GM18520 (cell line): ENCODE results near the gene MDGA2.

Experiments
- ATAC-seq: cut with Tn5 transposase; IDR thresholded peaks from one replicate; pipeline ENCODE4 v1.9.1; 2021; ENCODE audit not compliant: unreplicated experiment

MDGA2 gene

DNA sequence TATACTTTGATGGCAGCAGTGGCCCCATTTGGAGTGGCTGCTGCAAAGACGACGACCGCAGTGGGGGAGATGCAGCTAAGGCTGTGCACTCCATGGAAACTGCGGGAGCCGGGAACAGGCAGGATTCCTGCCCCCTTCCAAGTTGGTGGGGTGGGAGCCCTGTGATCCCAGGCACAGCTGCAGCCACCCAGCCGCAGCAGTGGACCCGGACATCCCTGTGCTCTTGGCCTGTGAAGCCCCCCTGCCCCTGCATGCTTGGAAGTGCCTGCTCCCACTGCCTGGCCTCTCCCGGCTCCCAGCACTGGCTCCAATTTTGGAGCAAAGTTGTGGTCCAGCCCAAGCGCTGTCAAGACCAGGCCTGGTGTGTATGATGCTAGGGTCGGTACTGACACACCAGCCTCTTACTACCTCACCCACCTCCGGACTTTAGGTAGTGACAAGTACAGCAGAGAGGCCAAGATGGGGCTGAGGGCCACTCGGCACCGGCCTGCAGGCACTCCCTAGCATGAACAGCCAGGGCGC, 521.1 kb downstream of the MDGA2 start:
- ATAC-seq, result no peak

DNA sequence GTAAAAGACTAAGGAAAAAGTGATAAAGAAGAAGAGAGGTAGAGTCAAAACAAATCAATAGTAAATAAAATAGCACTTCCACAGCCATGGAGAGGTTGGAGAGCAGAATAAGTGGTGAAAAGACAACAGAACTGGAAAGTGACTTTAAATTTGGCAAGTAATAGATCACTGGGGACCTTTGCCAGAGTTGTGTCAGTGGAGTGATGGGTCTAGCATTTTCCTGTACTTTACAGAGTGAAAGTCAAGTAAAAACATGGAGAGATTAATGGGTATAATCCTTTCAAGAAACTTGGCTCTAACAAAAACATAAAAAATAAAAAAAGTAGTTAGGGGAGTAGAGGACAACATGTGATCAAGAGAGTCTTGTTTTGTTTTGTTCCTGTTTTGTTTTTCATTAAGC, 521.7 kb downstream of the MDGA2 start:
- no peak for ATAC-seq

DNA sequence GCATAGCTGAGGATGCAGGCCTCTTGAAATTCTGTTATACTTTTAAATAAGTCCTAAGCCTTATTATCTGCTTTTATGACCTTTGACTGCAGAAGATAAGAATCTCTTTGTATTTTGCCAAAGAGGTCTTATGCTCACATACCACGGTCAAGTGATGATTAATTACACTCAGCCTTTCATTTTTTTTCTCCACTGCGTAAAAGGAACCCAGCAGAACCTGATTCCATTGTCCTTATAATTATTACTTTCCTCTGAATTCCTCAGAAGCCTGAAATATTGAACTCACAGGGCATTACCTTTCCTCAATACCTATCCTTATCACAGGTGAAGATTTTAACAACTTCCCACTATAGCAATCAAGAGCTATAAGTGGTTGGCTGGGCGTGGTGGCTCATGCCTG, 525.1 kb downstream of the MDGA2 start:
- ATAC-seq, result no peak

DNA sequence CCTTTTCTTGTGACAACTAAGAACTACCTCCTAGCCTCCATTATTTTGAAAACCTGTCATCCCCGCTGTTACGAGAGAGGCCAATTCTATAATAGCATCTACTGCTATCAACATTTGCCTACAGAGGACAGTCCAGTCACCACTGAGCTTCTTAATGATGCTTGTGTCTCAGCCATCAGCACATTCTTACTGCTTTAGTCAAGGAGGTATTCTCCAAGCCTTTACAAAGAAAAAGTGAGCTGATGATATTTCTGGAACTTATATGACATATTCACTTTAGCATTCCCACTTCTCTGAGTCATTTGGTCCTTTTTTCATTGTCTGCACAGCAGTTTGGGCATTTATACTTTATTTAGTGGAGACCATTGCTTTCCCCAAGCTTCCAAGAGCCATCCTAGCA, 526.1 kb downstream of the MDGA2 start:
- ATAC-seq, result no peak

DNA sequence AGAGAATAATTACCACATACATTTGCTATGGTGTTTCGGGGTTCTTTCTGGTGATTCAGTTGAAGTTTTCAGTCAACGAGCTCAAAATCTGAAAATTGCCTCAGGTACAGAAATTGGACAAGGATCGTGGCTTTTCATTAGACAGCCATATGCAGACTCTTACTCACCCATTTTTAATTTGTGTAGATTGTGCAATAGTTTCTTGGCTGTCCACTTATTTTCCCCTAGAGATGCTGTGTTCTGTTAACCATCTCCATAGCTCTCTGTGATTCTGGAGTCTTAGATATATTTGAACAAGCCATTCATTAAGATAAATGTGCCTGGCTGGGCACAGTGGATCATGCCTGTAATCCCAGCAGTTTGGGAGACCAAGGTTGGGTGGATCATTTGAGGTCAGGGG, 526.7 kb downstream of the MDGA2 start:
- no peak for ATAC-seq

DNA sequence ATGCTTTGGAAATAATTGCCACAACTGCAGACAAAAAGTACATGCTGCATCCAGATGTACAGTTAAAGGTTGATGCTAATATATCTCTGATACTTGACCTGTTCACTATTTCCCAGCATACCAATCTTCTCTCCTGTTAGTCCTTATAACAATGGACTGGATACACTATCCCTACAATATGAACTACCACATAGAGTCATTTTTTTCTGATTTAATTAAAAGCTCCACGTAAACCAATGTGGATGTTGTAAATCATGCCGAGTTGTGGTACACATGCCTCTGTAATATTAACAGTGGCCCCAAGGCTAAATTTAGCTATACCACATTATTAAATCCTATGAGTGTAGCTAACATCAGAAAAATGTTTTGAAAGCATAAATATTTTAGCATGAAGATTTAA, 554.8 kb downstream of the MDGA2 start:
- no peak for ATAC-seq

DNA sequence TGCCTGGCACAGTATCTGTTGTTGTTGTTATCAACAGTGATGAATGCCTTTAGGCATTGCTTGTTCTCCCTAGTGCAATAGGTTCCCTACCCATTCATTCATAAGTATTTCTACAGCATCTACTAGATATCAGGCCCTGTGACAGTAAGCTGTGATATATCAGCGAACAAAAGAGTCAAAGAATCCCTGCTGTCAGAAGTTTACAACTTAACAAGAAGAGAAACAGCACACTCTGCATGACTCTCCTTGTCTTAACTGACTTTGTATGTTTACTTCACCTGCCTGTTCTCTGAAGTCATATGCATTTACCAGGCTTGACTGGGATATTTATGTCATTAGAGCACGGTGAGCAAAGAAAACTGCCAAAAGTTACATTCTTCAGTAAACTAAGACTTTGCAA, 571.6 kb downstream of the MDGA2 start:
- no peak for ATAC-seq

DNA sequence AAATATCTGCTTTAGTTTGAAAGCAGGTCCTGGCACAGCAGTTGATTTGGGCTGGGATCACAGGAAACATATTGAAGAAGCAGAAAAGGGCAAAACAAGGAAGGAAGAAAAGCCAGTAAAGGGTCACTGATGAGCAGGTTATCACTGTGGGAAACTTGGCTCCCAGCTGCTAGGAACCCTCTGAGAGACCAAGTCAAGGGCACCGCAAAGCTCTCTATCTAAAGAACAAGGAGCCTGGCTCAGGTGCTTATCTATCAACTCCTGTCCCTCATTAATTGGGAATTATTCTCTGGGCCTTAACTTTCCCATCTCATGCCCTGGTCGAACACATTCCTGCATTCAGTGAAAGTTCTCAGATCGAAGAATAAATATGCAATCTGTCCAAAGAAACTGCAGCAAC, 572.9 kb downstream of the MDGA2 start:
- ATAC-seq, result no peak

DNA sequence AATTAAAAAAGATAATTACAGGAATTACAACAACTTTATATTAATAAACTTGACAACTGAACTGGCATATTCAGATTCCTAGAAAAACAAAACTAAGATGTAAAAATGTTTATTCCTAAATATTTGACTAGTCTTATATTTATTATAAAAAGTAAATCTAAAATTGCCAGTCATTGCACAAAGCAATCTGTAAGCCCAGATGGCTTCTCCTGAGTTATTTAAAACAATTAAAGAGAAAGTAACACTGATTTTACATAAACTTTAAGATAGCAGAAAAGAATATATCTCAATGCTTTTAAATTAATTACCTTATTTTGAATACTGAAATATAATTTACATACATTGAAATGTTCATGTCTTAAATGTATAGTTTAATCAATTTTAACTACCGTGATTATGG, 589.7 kb downstream of the MDGA2 start:
- ATAC-seq, result no peak

DNA sequence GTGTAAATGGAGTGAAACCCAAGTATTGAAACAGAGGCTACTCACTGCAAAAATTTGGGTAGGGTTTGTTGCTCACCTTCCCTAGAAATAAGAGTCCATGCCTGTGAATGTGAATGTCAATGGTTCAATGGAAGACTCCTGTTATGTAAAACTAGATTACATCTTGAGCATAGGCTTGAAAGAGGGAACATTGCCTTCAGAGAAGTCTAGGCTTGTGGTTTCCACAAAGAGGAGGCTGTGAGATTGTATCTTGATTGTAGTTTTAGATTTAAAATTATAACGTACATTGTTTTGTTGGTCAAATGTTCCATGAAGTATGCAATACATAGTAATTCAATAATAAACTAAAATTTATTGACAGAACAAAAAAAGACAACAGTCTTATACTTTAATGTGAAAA, 610.1 kb downstream of the MDGA2 start:
- ATAC-seq, result no peak

DNA sequence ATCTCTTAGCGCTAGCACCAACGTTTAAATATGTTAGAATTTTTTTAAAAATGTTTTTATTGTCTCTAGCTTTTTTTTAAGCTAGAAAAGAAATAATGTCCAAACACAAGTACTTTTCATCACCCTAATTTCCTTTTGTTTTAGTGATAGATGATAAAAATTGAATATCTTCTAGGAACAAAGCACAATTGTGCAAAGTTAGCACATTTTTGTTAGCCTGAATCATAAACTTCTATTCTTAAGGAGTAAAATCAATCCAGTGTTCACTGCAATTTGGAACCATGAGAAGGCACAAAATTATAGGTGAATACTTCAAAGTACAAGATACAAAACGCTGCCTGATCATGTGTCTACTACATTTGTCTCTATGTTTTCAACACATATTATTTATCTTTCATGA, 615.4 kb downstream of the MDGA2 start:
- no peak for ATAC-seq

DNA sequence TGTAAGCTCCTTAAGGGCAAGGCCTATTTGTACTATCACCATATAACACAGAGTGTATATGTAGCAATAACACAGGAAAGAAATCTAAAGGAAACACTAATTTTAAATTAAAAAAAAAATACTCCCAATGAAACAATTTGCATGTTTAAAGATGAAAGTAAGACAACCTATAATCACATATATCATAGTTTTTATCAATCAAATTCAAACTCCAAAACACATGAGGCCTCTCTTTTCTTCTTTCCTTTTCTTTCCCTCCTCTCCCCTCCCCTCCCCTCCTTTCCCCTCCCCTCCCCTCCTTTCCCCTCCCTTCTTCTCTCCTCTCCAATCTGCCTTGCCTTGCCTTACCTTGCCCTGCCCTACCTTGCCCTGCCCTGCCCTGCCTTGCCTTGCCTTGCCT, 618.0 kb downstream of the MDGA2 start:
- ATAC-seq, result no peak

DNA sequence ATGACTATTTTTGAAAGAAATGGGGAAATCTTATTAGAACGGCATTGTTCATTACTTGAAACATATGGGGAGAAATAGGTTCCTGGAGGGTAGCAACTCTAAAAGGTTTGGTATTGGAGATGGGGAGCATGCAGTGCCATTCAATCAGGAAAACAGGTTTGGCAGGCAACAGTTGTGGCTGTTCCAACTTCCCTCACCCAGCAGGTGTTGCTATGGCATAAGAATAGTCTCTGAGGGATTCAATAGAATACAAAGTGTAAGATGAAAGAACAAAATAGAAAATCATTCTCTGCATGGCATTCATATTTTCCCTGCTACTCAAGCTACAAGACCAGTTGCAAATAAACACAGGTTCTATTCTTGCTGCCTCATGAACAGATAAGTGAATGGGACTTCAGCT, 630.6 kb downstream of the MDGA2 start:
- ATAC-seq, result no peak

DNA sequence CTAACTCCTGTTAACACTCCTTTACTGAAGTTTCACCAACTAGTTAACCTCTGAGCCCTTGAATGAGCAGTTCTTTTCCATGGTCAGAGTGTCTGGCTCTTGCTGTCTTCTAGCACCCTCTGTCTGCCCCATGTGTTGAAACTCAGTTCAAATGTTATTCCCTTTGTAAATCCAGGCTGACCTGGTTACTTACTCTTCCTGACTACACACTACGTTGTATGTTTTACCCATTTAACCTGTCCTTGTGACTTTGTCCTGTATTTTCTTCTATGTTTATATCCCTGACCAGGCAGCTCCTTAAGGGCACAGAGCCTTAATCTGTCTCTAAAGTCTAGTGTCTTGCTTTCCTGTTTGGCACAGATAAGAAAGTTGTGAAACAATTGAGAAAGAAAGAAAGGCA, 634.9 kb downstream of the MDGA2 start:
- no peak for ATAC-seq

DNA sequence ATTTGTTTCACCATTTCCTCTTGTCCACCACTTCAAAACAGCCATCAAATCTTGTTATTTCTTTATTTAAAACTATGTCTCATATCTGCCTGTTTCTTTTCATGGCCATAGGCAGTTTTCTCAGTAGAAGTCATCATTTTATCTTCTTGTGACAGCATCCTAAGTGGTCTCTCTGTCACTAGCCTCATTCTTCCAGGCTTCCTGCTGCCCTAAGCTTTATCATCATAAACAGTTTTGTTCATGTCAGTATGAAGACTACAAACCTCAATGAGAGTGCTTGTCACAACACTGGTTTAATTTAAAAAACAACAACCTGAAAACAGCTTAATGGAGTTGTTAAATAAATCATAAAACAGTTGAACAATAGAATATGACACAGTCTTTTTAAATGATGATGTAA, 636.1 kb downstream of the MDGA2 start:
- ATAC-seq, result no peak

DNA sequence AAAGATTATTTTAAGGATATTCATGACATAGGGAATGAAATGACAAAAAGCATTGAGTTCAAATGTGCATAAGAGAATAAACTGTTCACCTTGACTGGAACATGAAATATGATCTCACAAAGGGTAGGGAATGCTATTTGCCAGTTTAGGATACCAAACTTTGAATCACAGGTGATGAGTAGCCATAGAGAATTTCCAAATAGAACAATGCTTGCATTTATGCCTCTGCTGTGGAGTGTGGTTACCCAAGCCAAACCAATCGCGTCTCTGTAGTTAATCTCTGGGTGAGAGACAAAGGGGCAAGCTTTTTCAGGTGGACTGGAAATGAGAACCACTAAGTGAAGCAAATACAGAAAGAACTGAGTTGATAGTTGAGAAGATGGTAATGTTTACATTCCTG, 652.7 kb downstream of the MDGA2 start:
- ATAC-seq, result no peak

DNA sequence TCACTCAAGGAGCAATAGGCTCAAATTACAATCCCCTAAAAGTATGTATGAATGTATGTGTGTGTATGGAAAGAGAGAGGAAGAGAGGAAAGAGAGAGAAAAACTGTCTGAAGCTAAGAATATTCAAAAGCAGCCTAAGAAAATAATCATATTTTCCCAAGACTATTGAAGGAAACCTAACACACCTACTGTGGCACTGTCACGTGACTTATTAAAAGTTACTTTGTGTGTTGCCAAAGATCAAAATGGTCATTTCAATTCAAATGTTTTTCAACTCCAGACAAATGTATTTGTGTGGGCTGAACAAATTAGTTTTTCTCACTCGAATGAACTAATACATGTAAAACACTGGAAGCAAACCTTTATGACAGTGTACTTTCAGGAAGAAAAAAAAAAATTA, 654.9 kb downstream of the MDGA2 start:
- no peak for ATAC-seq

DNA sequence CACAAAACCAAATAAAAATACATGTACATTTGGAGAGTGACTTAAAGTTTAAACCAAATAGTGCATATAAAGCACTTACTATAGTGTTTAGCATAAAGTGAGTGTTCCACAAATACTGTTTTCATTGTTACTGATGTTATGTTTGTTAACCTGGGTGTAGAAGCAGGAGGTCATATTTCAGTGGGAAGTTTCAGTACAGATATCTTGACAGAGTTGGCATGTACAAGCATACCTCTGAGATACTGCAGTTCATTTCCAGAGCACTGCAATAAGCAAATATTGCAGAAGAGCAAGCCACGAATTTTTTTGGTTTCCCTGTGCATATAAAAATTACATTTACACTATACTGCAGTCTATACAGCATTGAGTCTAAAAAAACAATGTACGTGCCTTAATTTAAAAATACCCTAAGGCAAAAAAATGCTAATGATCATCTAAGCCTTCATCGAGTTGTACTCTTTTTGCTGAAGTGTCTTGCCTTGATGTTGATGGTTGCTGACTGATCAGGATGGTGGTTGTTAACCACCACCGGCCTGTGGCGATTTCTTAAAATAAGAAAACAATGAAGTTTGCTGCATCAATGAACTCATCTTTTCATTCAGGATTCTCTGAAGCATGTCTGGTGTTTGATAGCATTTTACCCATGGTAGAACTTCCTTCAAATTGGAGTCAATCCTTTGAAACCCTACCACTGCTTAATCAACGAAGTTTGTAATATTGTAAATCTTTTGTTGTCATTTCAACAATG, 662.7 kb downstream of the MDGA2 start:
- no peak for ATAC-seq

DNA sequence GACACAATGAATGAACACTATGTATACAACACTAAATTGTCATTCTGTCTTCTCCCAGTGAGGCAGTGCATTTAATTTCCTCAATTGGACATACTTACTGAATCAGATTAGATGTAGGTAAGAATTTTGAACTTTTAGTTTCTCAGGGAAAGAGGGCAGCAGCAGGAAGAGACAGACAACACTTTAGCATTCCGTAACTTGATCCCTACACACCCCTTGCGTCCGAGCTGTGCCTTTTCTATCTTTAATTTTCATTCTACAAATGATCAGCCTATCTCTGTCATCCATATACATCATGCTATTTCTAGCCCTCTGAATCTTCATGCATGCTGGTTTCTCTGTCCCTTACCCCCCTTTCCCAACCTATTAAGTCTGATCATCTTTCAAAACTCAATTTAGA, 665.8 kb downstream of the MDGA2 start:
- no peak for ATAC-seq

DNA sequence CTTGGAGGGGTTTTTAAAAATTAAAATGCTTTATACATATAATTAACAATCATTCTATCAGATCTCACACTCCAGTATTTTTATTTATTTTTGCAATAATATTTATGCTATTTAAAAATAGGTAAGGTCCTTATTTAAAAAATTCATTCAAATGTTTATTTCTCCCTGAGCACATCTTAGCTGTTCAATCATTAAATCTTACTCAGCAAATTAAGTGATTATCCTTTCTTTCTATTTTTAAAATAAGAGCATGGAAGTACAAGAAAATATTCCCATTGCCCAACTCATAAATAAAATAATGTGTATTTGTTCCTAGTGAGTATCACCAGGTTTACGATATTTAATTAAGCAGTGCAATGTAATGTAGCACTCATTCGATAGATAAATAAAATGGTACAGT, 666.7 kb downstream of the MDGA2 start:
- no peak for ATAC-seq

DNA sequence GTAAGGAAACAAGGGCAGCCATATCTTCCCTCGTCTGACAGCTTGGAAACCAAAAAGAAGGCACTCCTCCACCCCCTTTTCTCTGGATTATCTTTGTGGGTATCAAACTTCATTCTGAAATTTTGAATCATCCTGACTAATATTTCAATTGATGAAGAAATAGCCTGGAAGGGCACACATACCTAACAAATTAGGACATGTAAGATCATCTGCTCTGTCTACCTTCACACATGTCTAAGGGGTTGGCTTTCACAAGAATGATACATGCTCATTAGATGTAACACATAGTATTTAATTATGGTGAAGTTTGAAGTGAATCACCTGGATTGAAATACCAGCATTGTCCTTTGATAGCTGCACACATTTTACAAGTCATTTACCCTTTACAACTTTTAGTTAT, 675.7 kb downstream of the MDGA2 start:
- ATAC-seq, result no peak

DNA sequence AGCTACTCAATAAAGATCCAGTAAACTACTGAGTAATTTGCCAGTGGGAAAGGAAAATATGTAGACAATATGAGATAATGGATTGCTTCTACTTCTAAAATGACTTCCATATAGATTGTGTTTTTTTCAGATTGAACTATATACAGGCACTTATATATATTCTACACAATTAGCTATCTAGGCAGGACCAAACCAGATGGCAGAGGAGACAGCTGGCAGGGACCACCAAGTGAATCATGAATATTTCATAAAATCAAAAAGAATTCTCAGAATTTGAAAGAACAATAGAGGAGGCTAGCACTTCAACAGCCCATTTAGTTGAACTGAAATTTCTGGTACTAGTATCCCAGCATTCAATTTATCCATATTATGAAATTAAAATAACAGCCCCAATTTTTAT, 685.8 kb downstream of the MDGA2 start:
- ATAC-seq, result no peak

DNA sequence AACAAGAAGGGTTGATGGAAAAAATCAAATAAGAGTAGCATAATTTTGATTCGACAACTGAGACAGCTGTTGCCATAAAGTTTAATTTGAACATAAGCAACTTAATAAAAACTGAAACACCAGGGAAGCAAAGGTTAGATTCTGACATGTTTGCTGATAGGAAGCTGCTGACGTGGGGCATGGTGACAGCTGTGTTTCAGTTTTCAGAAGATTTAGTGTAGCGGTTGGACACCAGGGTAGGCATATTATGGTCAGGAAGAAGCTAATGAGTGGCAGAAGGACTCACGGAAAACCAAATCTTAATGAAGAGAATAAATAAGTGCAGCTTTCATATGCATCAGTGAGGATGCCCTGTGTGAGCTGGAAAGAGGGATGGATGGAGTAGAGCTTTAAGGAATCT, 687.1 kb downstream of the MDGA2 start:
- no peak for ATAC-seq
